ENCODE results near the gene DPPA3.
"Not testable (repeated sequence)": the region's sequence is repeated elsewhere in the genome, so short reads cannot be mapped to it uniquely, and the experiment has no call there.

Gene DPPA3

DNA sequence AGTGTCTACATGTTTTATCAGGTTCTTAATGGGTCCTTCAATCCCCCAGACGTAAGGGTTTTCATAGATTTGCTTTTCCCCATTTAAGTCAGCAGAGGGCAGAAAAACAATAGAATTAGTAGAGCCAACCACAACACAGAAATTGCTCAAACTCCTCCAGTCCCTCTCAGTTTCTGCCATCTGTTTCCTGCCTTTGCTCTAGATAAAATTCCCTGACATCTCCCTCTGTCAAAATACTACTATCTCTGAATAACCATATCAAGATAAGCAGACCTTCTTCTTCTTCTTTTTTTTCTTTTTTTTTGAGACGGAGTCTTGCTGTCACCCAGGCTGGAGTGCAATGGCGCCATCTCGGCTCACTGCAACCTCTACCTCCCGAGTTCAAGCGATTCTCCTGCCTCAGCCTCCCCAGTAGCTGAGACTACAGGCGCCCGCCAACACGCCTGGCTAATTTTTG, 33.8 kb upstream of the DPPA3 start:
- H3K27ac ChIP-seq; H3K27me3 ChIP-seq (replicated peaks); H3K36me3 ChIP-seq (replicated peaks); H3K4me3 ChIP-seq (ENCODE audit: low read depth, low read length); in situ Hi-C loops (cut with HindIII; ENCODE audit: low pct_ligation_motif_present, low sequenced_read_pairs): not testable (repeated sequence)
- TF ChIP-seq, protein P1, sequence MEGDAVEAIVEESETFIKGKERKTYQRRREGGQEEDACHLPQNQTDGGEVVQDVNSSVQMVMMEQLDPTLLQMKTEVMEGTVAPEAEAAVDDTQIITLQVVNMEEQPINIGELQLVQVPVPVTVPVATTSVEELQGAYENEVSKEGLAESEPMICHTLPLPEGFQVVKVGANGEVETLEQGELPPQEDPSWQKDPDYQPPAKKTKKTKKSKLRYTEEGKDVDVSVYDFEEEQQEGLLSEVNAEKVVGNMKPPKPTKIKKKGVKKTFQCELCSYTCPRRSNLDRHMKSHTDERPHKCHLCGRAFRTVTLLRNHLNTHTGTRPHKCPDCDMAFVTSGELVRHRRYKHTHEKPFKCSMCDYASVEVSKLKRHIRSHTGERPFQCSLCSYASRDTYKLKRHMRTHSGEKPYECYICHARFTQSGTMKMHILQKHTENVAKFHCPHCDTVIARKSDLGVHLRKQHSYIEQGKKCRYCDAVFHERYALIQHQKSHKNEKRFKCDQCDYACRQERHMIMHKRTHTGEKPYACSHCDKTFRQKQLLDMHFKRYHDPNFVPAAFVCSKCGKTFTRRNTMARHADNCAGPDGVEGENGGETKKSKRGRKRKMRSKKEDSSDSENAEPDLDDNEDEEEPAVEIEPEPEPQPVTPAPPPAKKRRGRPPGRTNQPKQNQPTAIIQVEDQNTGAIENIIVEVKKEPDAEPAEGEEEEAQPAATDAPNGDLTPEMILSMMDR (IDR thresholded peaks at IDR 0.05; ENCODE audit: low read depth, low read length, missing control alignments), result peak; percentile 23
- peak; percentile 27 for DNase-seq

DNA sequence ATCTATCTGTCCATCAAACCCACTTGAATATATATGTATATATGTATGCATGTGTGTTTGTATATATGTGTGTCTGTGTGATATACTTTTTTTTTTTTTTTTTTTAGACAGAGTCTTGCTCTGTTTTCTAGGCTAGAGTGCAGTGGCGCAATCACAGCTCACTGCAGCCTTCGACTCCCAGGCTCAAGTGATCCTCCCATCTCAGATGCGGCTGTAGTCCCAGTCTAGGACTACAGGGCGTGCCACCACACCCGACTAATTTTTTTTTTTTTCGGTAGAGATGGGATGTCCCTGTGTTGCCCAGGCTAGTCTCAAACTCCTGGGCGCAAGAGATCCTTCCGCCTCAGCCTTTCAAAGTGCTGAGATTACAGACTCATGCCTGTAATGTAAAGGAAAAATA, 32.5 kb upstream of the DPPA3 start:
- DNase-seq, result no peak
- in situ Hi-C loops (cut with HindIII; ENCODE audit: low pct_ligation_motif_present, low sequenced_read_pairs), result no loop called here
- TF ChIP-seq, protein P1 (IDR thresholded peaks at IDR 0.05; ENCODE audit: low read depth, low read length, missing control alignments), result no peak

DNA sequence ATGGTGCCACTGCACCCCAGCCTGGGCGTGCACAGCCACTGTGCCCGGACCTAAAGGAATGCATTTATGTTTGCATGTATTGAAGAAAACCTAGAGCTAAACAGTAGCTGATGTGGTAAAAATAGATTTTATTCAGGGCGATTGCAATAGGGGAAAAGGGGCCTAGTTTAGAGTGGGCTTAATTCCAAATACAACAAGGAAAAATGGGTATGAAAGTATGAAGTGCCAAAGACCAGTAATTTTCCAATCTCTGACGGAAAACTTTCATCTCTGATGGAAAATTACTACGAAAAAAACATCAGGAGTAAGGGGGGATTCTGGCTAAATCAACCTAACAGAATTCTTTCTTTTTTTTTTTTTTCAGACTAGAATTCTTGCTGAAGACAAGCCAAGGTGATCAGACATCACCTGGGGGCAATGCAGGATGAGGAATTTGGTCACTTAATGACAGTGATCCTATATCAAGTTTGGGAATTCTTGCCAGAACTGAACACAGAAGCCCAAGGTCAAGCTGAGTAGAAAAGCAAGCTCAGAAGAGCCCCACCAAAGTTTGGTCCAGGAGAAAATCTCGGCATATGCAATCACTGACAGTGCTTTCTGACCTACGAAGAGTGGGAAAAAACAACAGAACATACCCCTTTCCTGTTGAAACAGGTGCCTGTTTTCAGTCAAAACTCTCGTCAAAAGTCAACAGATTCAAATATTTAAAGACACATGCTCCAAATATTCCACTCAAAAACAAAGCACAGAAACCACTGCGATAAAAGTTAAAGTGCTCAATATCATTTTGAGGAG, 31.8 kb upstream of the DPPA3 start:
- TF ChIP-seq, protein P1 (IDR thresholded peaks at IDR 0.05; ENCODE audit: low read depth, low read length, missing control alignments), result no peak
- in situ Hi-C loops (cut with HindIII; ENCODE audit: low pct_ligation_motif_present, low sequenced_read_pairs), result no loop called here
- DNase-seq, result no peak
- Histone ChIP-seq H3K27me3 (replicated peaks) (no peaks in the 10 kb centered on the region), H3K27ac (no peak overlapping the region), H3K36me3 (replicated peaks) (no peaks in the 10 kb centered on the region), H3K4me3 (ENCODE audit: low read depth, low read length) (no peak overlapping the region)

More for the DNA sequence above, 32.5 kb upstream of the DPPA3 start:
- H3K4me3 ChIP-seq (ENCODE audit: low read depth, low read length), result no peak overlapping the region
- no peaks in the 10 kb centered on the region for H3K27me3 ChIP-seq (replicated peaks)
- no peaks in the 10 kb centered on the region for H3K36me3 ChIP-seq (replicated peaks)
- no peak overlapping the region for H3K27ac ChIP-seq

DNA sequence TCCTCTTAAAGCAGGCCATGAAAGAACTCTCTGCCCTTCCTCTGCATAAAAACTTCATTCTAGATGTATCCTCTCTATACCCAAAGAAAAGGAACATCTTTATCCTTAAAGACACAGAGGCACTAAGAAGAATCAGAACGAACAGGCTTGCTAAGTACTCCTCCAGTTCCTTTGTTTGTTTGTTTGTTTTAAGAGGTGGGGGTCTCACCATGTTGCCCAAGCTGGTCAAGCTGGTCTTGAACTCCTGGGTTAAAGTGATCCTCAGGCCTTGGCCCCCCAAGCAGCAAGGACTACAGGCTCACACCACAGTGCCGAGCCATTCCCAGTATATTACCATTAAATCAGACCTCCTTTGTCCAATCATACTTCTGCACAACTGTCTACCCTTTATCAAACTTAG, 29.7 kb upstream of the DPPA3 start:
- Histone ChIP-seq H3K27me3 (replicated peaks) (no peaks in the 10 kb centered on the region), H3K27ac (no peak overlapping the region), H3K4me3 (ENCODE audit: low read depth, low read length) (no peak overlapping the region), H3K36me3 (replicated peaks) (no peaks in the 10 kb centered on the region)
- in situ Hi-C loops (cut with HindIII; ENCODE audit: low pct_ligation_motif_present, low sequenced_read_pairs), result no loop called here
- TF ChIP-seq, protein P1 (IDR thresholded peaks at IDR 0.05; ENCODE audit: low read depth, low read length, missing control alignments), result no peak
- no peak for DNase-seq

DNA sequence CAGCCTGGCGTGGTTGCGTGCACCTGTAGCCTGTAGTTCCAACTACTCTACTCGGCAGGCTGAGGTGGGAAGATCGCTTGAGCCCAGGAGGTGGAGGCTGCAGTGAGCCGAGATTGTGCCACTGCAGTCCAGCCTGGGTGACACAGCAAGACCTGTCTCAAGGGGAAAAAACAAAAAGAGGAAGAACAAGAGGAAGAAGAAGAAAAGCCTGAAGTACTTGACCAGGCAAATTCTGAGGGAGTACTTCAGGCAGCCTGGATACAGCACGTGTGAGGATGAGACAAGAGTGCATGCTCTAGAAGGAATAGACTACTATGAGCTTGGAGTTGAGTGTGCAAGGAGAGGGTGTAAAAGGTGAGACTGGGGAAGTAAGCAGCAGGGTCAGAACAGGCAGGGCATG, 17.4 kb upstream of the DPPA3 start:
- in situ Hi-C loops (cut with HindIII; ENCODE audit: low pct_ligation_motif_present, low sequenced_read_pairs), result no loop called here
- Histone ChIP-seq H3K4me3 (ENCODE audit: low read depth, low read length) (no peak overlapping the region), H3K27me3 (replicated peaks) (no peaks in the 10 kb centered on the region), H3K36me3 (replicated peaks) (no peaks in the 10 kb centered on the region), H3K27ac (no peak overlapping the region)
- TF ChIP-seq, protein P1 (IDR thresholded peaks at IDR 0.05; ENCODE audit: low read depth, low read length, missing control alignments), result no peak
- DNase-seq, result no peak

Measured in brain microvascular endothelial cell (primary cell).